ENCODE results near the gene PIP5K1B.
A peak's percentile ranks its signal among the peaks of the same experiment; 100 is the strongest.

PIP5K1B gene

DNA sequence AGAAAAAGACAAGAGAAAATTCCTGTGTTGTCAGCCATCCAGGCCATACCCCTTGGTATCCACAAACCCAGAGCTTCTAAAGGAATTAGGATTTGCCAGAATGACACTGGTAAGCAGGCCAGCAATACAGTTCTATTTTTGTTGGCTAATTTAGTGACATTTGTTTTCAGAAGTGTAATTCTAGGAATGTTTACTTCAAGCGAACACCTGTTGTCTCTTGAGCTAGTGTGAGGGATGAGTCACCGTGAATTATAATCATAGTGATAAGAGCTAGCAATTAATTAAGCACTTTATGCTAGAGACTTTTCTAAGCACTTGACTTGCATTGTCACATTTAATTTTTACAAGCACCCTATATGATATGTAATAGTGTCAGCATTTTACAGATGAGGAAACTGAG lies 209.7 kb downstream of the PIP5K1B start:
- DNase-seq (ENCODE audit: low read depth), result no peak
- H3K4me3 ChIP-seq (ENCODE audit: low read depth, low read length), result no peak overlapping the region
- TF ChIP-seq, protein P1, sequence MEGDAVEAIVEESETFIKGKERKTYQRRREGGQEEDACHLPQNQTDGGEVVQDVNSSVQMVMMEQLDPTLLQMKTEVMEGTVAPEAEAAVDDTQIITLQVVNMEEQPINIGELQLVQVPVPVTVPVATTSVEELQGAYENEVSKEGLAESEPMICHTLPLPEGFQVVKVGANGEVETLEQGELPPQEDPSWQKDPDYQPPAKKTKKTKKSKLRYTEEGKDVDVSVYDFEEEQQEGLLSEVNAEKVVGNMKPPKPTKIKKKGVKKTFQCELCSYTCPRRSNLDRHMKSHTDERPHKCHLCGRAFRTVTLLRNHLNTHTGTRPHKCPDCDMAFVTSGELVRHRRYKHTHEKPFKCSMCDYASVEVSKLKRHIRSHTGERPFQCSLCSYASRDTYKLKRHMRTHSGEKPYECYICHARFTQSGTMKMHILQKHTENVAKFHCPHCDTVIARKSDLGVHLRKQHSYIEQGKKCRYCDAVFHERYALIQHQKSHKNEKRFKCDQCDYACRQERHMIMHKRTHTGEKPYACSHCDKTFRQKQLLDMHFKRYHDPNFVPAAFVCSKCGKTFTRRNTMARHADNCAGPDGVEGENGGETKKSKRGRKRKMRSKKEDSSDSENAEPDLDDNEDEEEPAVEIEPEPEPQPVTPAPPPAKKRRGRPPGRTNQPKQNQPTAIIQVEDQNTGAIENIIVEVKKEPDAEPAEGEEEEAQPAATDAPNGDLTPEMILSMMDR (IDR thresholded peaks at IDR 0.05; ENCODE audit: insufficient read depth, low read depth, low read length, missing control alignments), result no peak

DNA sequence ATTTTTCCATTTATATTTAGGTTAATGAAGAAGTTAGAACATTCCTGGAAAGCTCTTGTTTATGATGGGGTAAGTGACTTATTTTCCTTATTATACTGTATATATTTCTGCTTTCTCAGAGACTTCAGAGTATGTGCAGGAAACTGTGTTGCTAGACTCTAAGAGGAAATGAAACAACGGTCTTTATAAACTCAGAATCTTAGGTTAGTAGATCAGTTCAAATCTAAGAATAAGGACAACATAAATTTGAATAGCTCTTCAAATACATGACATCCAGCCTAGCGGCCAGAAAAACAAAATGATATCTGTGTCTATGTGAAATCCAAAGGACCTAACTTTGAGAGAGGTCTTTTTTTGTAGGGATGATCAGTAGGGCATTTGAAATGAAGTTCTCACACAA lies 214.6 kb downstream of the PIP5K1B start:
- no peak overlapping the region for H3K4me3 ChIP-seq (ENCODE audit: low read depth, low read length)
- DNase-seq (ENCODE audit: low read depth), result peak; percentile 50
- TF ChIP-seq, protein P1 (IDR thresholded peaks at IDR 0.05; ENCODE audit: insufficient read depth, low read depth, low read length, missing control alignments), result no peak

DNA sequence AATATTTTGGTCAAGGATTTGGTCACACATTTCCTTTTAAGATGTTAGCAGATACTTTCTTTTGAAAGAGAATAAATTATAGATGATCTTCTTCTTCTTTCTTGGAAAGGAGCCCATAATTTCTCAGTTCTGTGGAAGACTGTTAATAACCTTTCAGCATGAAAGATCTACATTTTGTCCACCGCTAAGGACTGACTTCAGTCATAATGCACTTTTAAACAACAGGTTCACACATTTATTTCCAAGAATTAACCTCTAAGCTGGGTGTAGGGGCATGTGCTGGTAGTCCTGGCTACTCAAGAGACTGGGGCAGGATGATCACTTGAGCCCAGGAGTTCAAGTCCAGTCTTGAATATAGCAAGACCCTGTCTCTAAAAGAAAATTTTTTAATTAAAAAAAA lies 215.9 kb downstream of the PIP5K1B start:
- H3K4me3 ChIP-seq (ENCODE audit: low read depth, low read length), result no peak overlapping the region
- TF ChIP-seq, protein P1 (IDR thresholded peaks at IDR 0.05; ENCODE audit: insufficient read depth, low read depth, low read length, missing control alignments), result no peak
- DNase-seq (ENCODE audit: low read depth), result no peak

DNA sequence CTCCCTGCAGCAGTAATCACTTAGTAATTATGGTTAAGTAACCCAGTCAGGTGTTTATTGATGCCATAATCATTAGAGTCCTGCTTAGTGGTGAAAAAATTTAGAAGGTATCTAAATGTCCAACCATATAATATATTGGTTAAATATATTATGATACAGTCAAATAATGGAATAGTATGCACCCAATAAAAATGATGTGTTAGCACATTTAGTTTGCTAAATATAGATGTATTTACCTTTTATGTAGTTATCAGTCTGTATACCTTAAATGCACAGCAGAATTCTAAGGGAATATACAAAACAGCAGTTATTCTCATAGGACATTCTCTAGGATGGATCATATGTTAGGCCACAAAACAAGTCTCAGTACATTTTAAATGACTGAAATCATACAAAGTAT lies 218.4 kb downstream of the PIP5K1B start:
- no peak overlapping the region for H3K4me3 ChIP-seq (ENCODE audit: low read depth, low read length)
- TF ChIP-seq, protein P1 (IDR thresholded peaks at IDR 0.05; ENCODE audit: insufficient read depth, low read depth, low read length, missing control alignments), result no peak
- DNase-seq (ENCODE audit: low read depth), result no peak

DNA sequence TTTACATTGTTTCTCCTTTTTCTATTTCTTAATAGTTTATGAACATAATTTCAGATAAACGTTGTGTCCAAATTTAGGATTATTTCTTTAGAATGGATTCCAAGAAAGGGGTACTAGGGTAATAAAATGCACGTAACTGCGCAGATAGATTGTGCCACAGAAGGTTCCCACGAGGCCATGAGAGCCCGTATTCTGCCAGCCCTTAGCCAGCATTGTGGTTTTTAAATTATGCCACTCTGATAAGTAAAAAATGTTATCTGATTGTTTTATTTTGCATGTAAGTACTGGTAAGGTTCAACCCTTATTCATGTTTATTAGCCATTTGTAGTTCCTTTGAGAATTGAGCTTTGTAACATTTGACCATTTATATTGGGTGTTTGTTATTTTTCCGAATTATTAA lies 220.1 kb downstream of the PIP5K1B start:
- TF ChIP-seq, protein P1 (IDR thresholded peaks at IDR 0.05; ENCODE audit: insufficient read depth, low read depth, low read length, missing control alignments), result no peak
- H3K4me3 ChIP-seq (ENCODE audit: low read depth, low read length), result no peak overlapping the region
- DNase-seq (ENCODE audit: low read depth), result no peak

DNA sequence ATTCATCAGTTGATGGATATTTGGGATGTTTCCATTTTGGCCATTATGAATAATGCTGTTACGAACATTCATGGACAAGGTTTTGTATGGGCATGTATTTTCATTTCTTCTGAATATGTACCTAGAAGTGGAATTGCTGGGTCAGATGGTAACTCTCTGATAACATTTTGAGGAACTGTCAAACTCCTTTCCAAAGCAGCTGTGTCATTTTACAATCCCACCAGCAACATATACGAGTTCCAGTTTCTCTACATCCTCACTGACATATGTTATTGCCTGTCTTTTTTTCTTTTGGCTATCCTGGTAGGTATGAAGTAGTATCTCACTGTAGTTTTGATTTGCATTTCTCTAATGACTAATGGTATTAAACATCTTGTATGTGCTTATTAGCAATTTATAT lies 222.1 kb downstream of the PIP5K1B start:
- DNase-seq (ENCODE audit: low read depth), result no peak
- no peak overlapping the region for H3K4me3 ChIP-seq (ENCODE audit: low read depth, low read length)
- TF ChIP-seq, protein P1 (IDR thresholded peaks at IDR 0.05; ENCODE audit: insufficient read depth, low read depth, low read length, missing control alignments), result no peak

DNA sequence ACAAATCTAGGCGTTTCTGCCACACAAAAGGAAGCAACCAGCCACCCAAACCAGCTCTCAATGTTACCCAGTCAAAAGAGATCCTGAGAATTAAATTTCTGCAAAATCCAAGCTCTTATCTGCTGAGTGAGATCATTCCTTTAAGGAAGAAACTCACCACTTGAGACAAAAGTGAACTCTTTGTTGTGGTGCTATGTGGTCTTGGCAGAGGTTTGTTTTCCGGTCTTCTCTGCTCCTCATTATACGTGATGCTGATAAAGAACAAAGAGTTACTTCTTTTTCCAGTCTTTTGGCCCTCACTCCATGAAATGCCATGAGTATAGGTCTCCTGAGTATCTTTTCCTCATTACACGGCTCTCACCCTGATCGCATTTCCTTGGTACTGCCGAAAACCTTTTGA lies 226.8 kb downstream of the PIP5K1B start:
- DNase-seq (ENCODE audit: low read depth), result no peak
- TF ChIP-seq, protein P1 (IDR thresholded peaks at IDR 0.05; ENCODE audit: insufficient read depth, low read depth, low read length, missing control alignments), result no peak
- H3K4me3 ChIP-seq (ENCODE audit: low read depth, low read length), result no peak overlapping the region

All from GM12865 (cell line).